ENCODE data around the gene GLT1D1.
A peak's percentile ranks its signal among the peaks of the same experiment; 100 is the strongest.
"Not testable (repeated sequence)": the region's sequence is repeated elsewhere in the genome, so short reads cannot be mapped to it uniquely, and the experiment has no call there.

GLT1D1 gene

DNA sequence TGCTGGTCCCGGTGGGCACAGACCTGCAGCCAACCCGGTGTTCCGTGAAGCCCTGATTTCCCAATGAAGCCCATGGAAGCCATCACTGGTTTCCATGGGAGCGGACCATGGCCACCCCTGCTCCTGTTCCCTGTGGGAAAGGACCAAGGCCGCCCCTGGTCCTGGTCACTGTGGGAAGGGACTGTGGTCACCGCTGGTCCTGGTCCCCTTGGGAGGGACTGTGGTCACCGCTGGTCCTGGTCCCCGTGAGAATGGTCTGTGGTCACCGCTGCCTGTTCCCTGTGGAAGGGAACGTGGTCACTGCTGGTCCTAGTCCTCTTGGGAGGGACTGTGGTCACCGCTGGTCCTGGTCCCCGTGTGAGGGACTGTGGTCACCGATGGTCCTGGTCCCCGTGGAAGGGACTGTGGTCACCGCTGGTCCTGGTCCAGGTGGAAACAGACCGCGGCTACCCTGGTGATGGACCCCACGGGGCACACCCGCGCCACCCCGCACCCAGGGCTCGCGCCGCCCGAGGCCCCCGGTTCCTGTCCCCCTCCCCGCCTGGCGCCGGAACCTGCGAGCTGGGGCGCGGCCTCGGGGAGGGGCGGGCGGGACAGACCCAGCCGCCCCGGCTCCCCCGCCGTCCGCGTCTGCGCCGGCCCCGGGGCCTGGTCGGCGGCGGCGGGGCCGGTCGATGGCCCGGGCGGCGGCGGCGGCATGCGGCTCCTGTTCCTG, at the start of gene GLT1D1:
GLT1D1 (plus strand) TSS at position 594 of the 715 bp plus-strand sequence; CDS start at position 698, 104 bp downstream.
- no peak for DNase-seq

DNA sequence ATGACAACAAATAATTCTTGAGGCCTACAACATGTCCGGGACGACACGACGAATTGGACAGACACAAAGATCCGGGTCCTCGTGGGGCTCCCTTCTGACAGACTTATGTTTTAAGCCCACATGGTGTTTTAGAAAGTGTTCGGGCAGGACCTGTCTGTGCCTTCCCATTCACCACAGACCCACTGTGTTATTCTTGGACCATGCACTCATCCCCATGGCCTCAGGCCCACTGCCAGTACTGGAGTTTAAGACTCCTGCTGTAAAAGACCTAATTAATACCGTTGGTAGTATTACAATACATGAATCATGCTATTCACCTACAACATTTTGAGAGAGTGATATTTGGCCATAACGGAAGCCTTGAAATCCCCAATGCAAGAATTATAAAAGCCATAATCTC, 49.5 kb upstream of the GLT1D1 start:
- DNase-seq, result no peak

GRCh38 chr12:128804762-128805161, 48.5 kb upstream of the GLT1D1 start:
- no peak for DNase-seq

DNA sequence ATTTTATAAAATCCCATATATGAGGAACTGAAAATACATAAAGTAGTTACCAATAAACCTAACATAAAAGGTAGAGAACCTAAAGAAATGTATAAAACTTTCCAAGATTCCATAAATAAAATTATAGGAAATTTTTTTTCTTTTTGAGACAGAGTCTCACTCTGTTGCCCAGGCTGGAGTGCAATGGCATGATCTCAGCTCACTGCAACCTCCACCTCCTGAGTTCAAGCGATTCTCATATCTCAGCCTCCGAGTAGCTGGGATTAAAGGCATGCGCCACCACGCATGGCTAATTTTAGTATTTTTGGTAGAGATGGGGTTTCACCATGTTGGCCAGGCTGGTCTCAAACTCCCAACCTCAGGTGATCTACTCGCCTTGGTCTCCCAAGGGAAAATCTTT, 47.9 kb upstream of the GLT1D1 start:
- DNase-seq, result not testable (repeated sequence)

- DNase-seq, result no peak
Observed at GRCh38 chr12:128806573-128806972, 46.7 kb upstream of the GLT1D1 start.

DNA sequence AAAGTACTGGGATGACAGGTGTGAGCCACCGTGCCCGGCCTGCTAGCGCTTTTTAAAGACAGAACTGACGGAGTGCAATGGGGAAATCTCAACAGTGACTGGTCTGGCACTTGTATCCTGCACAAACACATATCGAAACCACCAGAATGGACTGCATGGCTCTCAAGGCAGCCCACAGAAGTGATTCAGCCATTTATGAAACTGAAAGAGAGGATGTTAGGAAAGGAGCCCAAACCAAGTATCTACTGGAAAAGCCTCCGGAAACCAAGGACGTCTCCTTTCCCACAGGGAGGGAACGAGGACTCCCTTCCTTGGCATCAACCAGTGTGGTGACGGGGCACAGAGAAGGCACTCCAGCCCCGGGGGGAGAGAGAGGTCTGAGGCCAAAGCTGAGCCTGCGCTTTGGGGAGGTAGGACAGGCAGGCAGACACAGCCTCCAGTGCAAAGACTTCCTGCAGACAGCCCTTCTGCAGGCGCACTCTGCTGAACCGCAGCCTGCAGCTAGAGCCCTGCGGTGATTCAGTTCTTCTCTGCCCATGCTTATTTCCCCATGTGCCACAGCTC, 46.0 kb upstream of the GLT1D1 start:
- no peak for DNase-seq

GRCh38 chr12:128808651-128809050, 44.6 kb upstream of the GLT1D1 start:
- DNase-seq, result no peak

- no peak for DNase-seq
Observed at GRCh38 chr12:128810182-128811127, 42.8 kb upstream of the GLT1D1 start.

- no peak for DNase-seq
Observed at GRCh38 chr12:128811806-128812205, 41.5 kb upstream of the GLT1D1 start.

DNA sequence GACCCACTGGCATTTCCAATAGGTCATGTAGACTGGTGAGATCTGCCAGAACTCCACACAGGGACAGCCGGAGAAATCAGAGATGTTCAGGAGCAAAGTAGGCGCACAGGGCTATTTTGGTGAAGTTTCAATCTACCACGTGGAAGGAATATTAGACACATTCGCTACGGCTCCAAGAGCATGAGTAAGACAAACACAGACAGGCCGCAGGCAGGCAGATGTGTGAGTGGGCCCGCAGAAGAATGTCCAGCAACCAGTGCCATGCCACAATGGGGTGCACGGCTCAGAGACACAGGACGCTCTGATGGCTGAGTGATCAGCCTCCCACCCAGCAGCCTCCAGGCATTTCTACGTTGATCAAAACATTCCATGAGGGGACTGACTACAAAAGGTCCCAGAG, 39.9 kb upstream of the GLT1D1 start:
- DNase-seq, result no peak

DNA sequence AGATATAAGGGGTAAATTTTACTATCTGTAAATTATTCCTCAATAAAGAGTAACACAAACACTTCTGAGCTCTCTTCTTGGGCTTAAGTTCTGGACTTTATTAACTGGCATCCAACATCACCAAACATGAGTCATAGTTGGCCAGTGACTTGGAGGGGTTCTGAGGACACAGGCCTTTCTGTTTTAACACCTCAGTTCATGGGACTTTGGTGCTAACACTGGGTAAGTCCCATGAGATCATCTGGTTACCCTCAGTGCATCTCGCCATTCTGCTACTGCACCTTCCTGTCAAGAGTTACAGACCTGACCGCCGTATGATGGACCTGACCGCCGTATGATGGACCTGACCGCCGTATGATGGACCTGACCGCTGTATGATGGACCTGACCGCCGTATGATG, 39.4 kb upstream of the GLT1D1 start:
- DNase-seq, result no peak

- DNase-seq, result no peak
Observed at GRCh38 chr12:128814411-128815261, 38.6 kb upstream of the GLT1D1 start.

DNA sequence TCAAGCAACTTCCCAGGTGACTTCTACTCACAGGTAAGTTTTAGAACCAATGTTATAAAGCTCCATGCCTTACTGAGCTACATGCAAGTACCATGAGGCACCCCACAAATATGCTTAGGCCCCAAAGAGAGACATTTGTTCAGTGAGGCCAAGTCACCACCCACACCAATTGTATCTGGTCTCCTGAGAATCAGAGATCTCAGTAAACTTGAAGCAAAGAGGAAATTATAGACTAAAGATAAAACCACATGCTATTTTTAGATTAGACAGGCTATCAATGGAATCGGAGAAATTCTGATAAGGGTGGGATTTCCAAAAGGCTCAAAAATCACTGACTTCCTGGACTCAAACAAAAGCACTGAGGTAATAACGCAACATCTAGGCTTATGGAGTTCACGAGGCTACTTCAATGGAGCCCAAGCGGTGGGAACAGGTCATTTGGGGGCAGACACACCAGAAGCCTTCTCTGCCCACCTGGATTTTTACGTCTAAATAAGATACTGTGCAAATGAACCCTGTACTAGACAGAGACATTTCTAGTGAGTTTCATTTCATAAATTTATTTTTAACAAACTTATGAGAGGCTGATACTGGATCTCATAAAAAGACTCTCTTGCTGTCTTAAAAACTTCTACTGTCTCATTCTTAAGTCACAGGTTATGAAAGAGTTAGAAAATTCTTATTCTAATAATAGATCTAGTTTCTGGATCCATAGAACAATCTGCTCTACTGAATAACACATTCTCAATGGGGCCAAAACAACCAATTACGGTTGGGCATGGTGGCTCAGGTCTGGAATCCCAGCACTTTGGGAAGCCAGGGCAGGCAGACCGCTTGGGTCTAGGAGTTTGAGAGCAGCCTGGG, 37.3 kb upstream of the GLT1D1 start:
- no peak for DNase-seq

DNA sequence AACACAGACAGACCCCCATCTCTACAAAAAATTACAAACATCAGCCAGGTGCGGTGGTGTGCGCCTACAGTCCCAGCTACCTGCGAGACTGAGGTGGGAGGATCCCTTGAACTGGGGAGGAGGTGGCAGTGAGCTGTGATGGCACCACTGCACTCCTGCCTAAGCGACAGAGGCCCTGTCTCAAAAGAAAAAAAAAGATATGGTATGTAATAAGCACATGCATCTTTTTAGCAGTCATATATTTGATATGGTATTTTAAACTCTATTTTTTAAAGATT, 36.7 kb upstream of the GLT1D1 start:
- DNase-seq, result no peak

- DNase-seq, result peak; percentile 49
Observed at GRCh38 chr12:128817111-128818015, 35.9 kb upstream of the GLT1D1 start.

DNA sequence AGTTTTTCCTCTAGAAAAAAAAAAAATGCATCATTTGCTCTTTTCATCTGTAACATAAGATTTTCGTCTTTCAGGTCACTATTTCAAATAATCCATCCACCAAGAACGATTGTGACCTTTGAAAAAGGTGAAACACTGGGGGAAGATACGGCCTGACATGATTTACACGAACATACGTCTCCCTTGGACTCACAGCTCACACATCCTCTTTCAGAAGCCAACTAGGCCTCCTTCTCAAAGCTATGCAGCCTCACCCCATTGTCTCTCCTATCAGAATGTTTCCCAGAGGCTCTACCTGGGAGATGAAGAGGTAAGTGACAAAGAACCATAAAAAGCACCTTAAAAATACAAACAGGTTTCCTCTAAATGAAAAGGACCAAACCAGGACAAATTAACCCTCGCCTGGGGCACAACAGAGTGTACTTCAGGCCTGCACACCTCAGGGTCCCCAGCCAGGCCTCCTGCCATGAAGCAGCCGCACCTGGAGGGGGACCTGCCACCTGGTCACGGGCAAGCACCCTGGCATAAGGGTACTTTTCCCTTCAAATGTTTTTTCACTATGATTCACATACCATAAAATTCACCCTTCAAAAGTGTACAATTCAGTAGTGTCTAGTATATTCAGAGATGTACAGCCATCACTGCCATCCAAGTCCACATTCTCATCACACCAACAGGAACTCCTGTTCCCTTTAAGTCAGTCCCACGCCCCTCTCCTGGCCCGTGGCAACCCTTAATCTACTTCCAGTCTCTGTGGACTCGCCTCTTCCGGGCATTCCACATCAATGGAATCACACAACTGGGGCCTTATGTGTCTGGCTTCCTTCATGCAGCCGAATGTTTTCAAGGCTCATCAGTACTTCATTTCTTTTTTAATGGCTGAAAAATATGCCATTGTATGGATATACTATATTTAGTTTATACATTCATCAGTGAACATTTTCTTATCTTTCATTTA, 34.9 kb upstream of the GLT1D1 start:
- no peak for DNase-seq

GRCh38 chr12:128819293-128820144, 33.8 kb upstream of the GLT1D1 start:
- DNase-seq, result no peak

- DNase-seq, result no peak
Observed at GRCh38 chr12:128820253-128820652, 33.0 kb upstream of the GLT1D1 start.

Data from hematopoietic multipotent progenitor cell treated with erythropoietin and hydrocortisone succinate and interleukin-3 and kit ligand, for 4 days (in vitro differentiated cells).